Vagina (tissue), 2 donors: ENCODE data around the gene UBE2J1.

ENCODE experiments used
- POLR2A ChIP-seq, 2 donors: fragments of 450-650 bp; IDR thresholded peaks; one replicate each; pipeline ENCODE4 v1.6.1; 2017; ENCODE audit warnings: antibody characterized with exemption in 2 of 2, mild to moderate bottlenecking in 2 of 2, moderate library complexity in 2 of 2
- POLR2AphosphoS5 ChIP-seq, 2 donors: sonication (generic); formaldehyde crosslinking; IDR thresholded peaks; one replicate each; pipeline ENCODE4 v1.9.0; 2017; ENCODE audit warnings: antibody characterized with exemption in 2 of 2, mild to moderate bottlenecking in 2 of 2, low read depth in 1 of 2; ENCODE audit not compliant: insufficient read depth in 1 of 2

DNA sequence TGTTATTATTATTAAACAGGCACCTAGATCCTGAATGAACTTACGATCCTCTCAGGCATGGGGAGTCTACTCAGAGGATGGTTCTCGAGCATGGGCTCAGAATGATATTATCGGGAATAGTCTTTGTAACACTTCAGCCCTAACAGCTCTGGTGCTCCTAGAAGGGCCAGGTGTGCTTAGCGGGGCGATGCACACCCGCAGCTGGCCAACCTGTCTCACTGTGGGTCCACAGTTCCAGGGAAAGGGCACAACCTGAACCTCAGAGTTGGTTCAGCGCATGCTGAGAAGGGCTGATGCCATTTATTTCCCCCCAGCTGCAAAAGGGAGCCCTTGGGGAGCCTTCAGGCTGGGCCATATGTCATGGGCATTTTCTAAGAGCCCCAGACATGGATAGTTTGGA lies 33.3 kb upstream of the UBE2J1 start:
- TF ChIP-seq POLR2A (IDR thresholded peaks at IDR 0.05) (no peak), POLR2AphosphoS5 (IDR thresholded peaks at IDR 0.05; ENCODE audit: insufficient read depth in 1 of 2, low read depth in 1 of 2) (no peak)
